Heart left ventricle (tissue), 13 donors: Measurements from ENCODE around the gene LIMS2.

Experiments used
- POLR2A ChIP-seq, 2 donors: fragments of 450-650 bp; IDR thresholded peaks; one replicate each; pipeline ENCODE4 v1.6.1; 2017; ENCODE audit warnings: antibody characterized with exemption in 2 of 2, mild to moderate bottlenecking in 2 of 2, moderate library complexity in 2 of 2
- TF ChIP-seq, protein P1 (sequence below), 12 donors: fragments of 200-600 bp; sonication (generic) in 4 of 12; IDR thresholded peaks; one replicate each; pipeline versions ENCODE4 v1.5.0 to v1.8.0; 2018 to 2022; ENCODE audit warnings: antibody characterized with exemption in 12 of 12, mild to moderate bottlenecking in 5 of 12
- donor health status: ischemic (EF 13 %, LVEDD 7.1; RV severe dilation, severe dysfunction).
- donor health status: DM: no; HTN: yes; CAD: no.
- donor health status: DM: no; HTN: no; CAD: no.
- donor health status: ischemic (EF 25% LVEDD 6.9; RV normal size, moderate dysfunction).
- donor health status: ischemic (EF 25% LVEDD 5.7; RV mildly dilated, moderate dysfunction).
- donor health status: ischemic (EF 35%, LVEDD 5.7; RV mildly dilated, moderate dysfunction).
- donor health status: nonischemic (EF 11% LVEDD 7.7; RV severe dilation, severe dysfunction).
- donor health status: DM: yes; HTN: yes; CAD: no.
- donor health status: PGD.
- donor health status: ischemic (EF 29% LVEDD 5.4; RV normal size, mild dysfunction).
- donor health status: nonischemic (EF 23%, LVEDD 6.1; RV moderate dilation, normal function).

- TF ChIP-seq, protein P1, sequence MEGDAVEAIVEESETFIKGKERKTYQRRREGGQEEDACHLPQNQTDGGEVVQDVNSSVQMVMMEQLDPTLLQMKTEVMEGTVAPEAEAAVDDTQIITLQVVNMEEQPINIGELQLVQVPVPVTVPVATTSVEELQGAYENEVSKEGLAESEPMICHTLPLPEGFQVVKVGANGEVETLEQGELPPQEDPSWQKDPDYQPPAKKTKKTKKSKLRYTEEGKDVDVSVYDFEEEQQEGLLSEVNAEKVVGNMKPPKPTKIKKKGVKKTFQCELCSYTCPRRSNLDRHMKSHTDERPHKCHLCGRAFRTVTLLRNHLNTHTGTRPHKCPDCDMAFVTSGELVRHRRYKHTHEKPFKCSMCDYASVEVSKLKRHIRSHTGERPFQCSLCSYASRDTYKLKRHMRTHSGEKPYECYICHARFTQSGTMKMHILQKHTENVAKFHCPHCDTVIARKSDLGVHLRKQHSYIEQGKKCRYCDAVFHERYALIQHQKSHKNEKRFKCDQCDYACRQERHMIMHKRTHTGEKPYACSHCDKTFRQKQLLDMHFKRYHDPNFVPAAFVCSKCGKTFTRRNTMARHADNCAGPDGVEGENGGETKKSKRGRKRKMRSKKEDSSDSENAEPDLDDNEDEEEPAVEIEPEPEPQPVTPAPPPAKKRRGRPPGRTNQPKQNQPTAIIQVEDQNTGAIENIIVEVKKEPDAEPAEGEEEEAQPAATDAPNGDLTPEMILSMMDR (IDR thresholded peaks at IDR 0.05), result no peak
- no peak for TF ChIP-seq POLR2A (IDR thresholded peaks at IDR 0.05)
Observed at GRCh38 chr2:127637236-127637630, 38.1 kb downstream of the LIMS2 start.
